Calu3 (cell line): Measurements from ENCODE around the gene UBE2G2. TPM values are rescaled to one million over a fixed set of nuclear protein-coding genes. Genes with fewer than 3 reads are reported as not detected.

ENCODE experiments used
- BruUV-seq: library from RNA; stranded (reverse); fragments of 400-500 nt; replicated peaks from 2 replicates; lab custom pipeline; 2021; lab: Mats Ljungman, UMichigan
- CTCF ChIA-PET: fragments of 300-600 bp; sonication (Branson Sonifier 250); formaldehyde crosslinking; loops from one replicate; lab custom pipeline; 2022; ENCODE audit warnings: antibody characterized with exemption; lab: Charles Lee
- DNase-seq: peaks from one replicate; pipeline ENCODE4 v3.0.0; 2022
- H3K27ac Mint-ChIP-seq: one replicate; pipeline ENCODE4 v1.8.0; 2022; ENCODE audit warnings: mixed read lengths; ENCODE audit not compliant: unreplicated experiment
- H3K27me3 Mint-ChIP-seq: one replicate; pipeline ENCODE4 v1.8.0; 2022; ENCODE audit warnings: mixed read lengths; ENCODE audit not compliant: unreplicated experiment
- H3K36me3 Mint-ChIP-seq: one replicate; pipeline ENCODE4 v1.8.0; 2022; ENCODE audit warnings: mild to moderate bottlenecking, moderate library complexity, mixed read lengths; ENCODE audit not compliant: insufficient read depth, unreplicated experiment
- H3K4me1 Mint-ChIP-seq: one replicate; pipeline ENCODE4 v1.8.0; 2022; ENCODE audit warnings: mild to moderate bottlenecking, low read depth, mixed read lengths; ENCODE audit not compliant: unreplicated experiment
- H3K4me3 Mint-ChIP-seq: one replicate; pipeline ENCODE4 v1.8.0; 2022; ENCODE audit warnings: mild to moderate bottlenecking, low read depth, moderate library complexity, mixed read lengths; ENCODE audit not compliant: unreplicated experiment
- H3K9me3 Mint-ChIP-seq: one replicate; pipeline ENCODE4 v1.8.0; 2022; ENCODE audit warnings: low read depth, mixed read lengths; ENCODE audit not compliant: unreplicated experiment
- CTCF ChIP-seq: fragments of 200-600 bp; IDR thresholded peaks from one replicate; pipeline ENCODE4 v1.8.0; 2022; ENCODE audit warnings: antibody characterized with exemption; ENCODE audit not compliant: unreplicated experiment
- intact Hi-C: fragments of 100-400 bp; cut with micrococcal nuclease; formaldehyde crosslinking; loops from one replicate; pipeline ENCODE4 v1.10.0; 2022; ENCODE audit not compliant: unreplicated experiment
- total RNA-seq: library from RNA; stranded (reverse); gene quantifications from 2 replicates; pipeline ENCODE4 v1.2.3, GENCODE V29; 2022

UBE2G2 gene
- total RNA-seq, 1 experiment from 2014 or later = 61.7 TPM

- Mint-ChIP-seq H3K4me3 (no peak overlapping the region), H3K4me1 (peaks cover 7% of the 10 kb centered on the region), H3K27ac (no peak overlapping the region), H3K9me3 (peaks cover 7% of the 10 kb centered on the region), H3K36me3 (no peaks in the 10 kb centered on the region), H3K27me3 (peaks cover 35% of the 10 kb centered on the region)
- no TSS peak for BruUV-seq
- CTCF ChIA-PET = no interaction called here
- TF ChIP-seq CTCF = no peak
- DNase-seq = no peak
- intact Hi-C loops = no loop called here
Measured at GRCh38 chr21:44831227-44831860, 29.7 kb upstream of the UBE2G2 start.

- BruUV-seq = no TSS peak
- intact Hi-C loops = no loop called here
- H3K36me3 Mint-ChIP-seq = no peaks in the 10 kb centered on the region
Measured at GRCh38 chr21:44829507-44830092, 28.0 kb upstream of the UBE2G2 start.

GRCh38 chr21:44828362-44829056 is 26.9 kb upstream of the UBE2G2 start:
- Mint-ChIP-seq H3K27ac (no peak overlapping the region), H3K36me3 (no peaks in the 10 kb centered on the region), H3K4me1 (no peaks in the 10 kb centered on the region), H3K4me3 (no peak overlapping the region), H3K27me3 (peaks cover 40% of the 10 kb centered on the region), H3K9me3 (peaks cover 8% of the 10 kb centered on the region)
- TF ChIP-seq CTCF = no peak
- intact Hi-C loops = no loop called here
- BruUV-seq = no TSS peak
- CTCF ChIA-PET = interaction anchor here (0.6 kb wide), 1 partner anchor 83 kb away, joined by 3 read pairs; no protein-coding TSS in a partner anchor
- no peak for DNase-seq

More at GRCh38 chr21:44829507-44830092, 28.0 kb upstream of the UBE2G2 start:
- H3K4me1 Mint-ChIP-seq = no peaks in the 10 kb centered on the region
- CTCF ChIA-PET = no interaction called here
- no peak for DNase-seq
- H3K27ac Mint-ChIP-seq = no peak overlapping the region
- H3K9me3 Mint-ChIP-seq = peaks cover 7% of the 10 kb centered on the region
- no peak for TF ChIP-seq CTCF
- peaks cover 35% of the 10 kb centered on the region for H3K27me3 Mint-ChIP-seq
- H3K4me3 Mint-ChIP-seq = no peak overlapping the region

- intact Hi-C loops = no loop called here
- H3K4me3 Mint-ChIP-seq = no peak overlapping the region
- peaks cover 31% of the 10 kb centered on the region for H3K27me3 Mint-ChIP-seq
- H3K4me1 Mint-ChIP-seq = no peaks in the 10 kb centered on the region
- H3K36me3 Mint-ChIP-seq = no peaks in the 10 kb centered on the region
- TF ChIP-seq CTCF = no peak
- no peak overlapping the region for H3K27ac Mint-ChIP-seq
- CTCF ChIA-PET = no interaction called here
- BruUV-seq = no TSS peak
- peaks cover 12% of the 10 kb centered on the region for H3K9me3 Mint-ChIP-seq
- no peak for DNase-seq
Measured at GRCh38 chr21:44823179-44823660, 21.6 kb upstream of the UBE2G2 start.
